SHP77 (cell line): ENCODE data around the gene PTK6.
"Not testable (repeated sequence)": the region's sequence is repeated elsewhere in the genome, so short reads cannot be mapped to it uniquely, and the experiment has no call there.

Source experiments
- DNase-seq, 2 experiments: peaks; one replicate each; lab custom pipeline; 2025; lab: John Stamatoyannopoulos, UW

PTK6 gene

GRCh38 chr20:63568986-63569949 lies 32.1 kb upstream of the PTK6 start:
- DNase-seq = peak; percentile 66 to 90

- DNase-seq = no peak
Measured at GRCh38 chr20:63568170-63568981, 31.2 kb upstream of the PTK6 start.

- DNase-seq = no peak
Measured at GRCh38 chr20:63567386-63568169, 30.4 kb upstream of the PTK6 start.

GRCh38 chr20:63567136-63567385 lies 29.9 kb upstream of the PTK6 start:
- no peak for DNase-seq

- no peak for DNase-seq
Measured at GRCh38 chr20:63566395-63567135, 29.4 kb upstream of the PTK6 start.

- no peak for DNase-seq
Measured at GRCh38 chr20:63565699-63566335, 28.6 kb upstream of the PTK6 start.

GRCh38 chr20:63565021-63565698 lies 28.0 kb upstream of the PTK6 start:
- DNase-seq = no peak

GRCh38 chr20:63564036-63564810 lies 27.0 kb upstream of the PTK6 start:
- no peak for DNase-seq

- DNase-seq = no peak
Measured at GRCh38 chr20:63563225-63563935, 26.2 kb upstream of the PTK6 start.

- DNase-seq = no peak
Measured at GRCh38 chr20:63562461-63563224, 25.5 kb upstream of the PTK6 start.

GRCh38 chr20:63561624-63562396 lies 24.6 kb upstream of the PTK6 start:
- DNase-seq = no peak

- DNase-seq = no peak
Measured at GRCh38 chr20:63560856-63561609, 23.9 kb upstream of the PTK6 start.

- no peak for DNase-seq
Measured at GRCh38 chr20:63560333-63560805, 23.2 kb upstream of the PTK6 start.

- DNase-seq = not testable (repeated sequence)
Measured at GRCh38 chr20:63559485-63560332, 22.5 kb upstream of the PTK6 start.

- DNase-seq = no peak
Measured at GRCh38 chr20:63558804-63559484, 21.8 kb upstream of the PTK6 start.
